Activated naive CD8-positive, alpha-beta T cell treated with anti-CD3 and anti-CD28 coated beads, Interleukin-2, amount 10 ng/mL, durations not matched to agents 7 days and 5 days (primary cell): ENCODE results near the gene CENPP. TPM values are rescaled to one million over a fixed set of nuclear protein-coding genes. Genes with fewer than 3 reads are reported as not detected.

Experiments
- ATAC-seq: fragments of 150-1000 bp; cut with Tn5 transposase; one replicate; pipeline ENCODE4 v1.10.0; 2021; ENCODE audit warnings: low read depth, moderate library complexity
- POLR2A ChIA-PET: fragments of 350-600 bp; sonication (Branson Sonifier 250); formaldehyde crosslinking; loops from one replicate; lab custom pipeline; 2021; ENCODE audit warnings: antibody characterized with exemption; lab: Charles Lee
- DNase-seq: peaks from one replicate; pipeline ENCODE4 v3.0.0; 2021
- H3K27ac Mint-ChIP-seq: one replicate; pipeline ENCODE4 v1.8.0; 2022; ENCODE audit warnings: mild to moderate bottlenecking, mixed read lengths
- H3K27me3 Mint-ChIP-seq: one replicate; pipeline ENCODE4 v1.8.0; 2022; ENCODE audit warnings: mild to moderate bottlenecking, moderate library complexity, mixed read lengths
- H3K36me3 Mint-ChIP-seq: one replicate; pipeline ENCODE4 v1.8.0; 2021; ENCODE audit warnings: mild to moderate bottlenecking, mixed read lengths
- H3K4me1 Mint-ChIP-seq: one replicate; pipeline ENCODE4 v1.8.0; 2021; ENCODE audit warnings: mixed read lengths
- H3K4me3 Mint-ChIP-seq: one replicate; pipeline ENCODE4 v1.8.0; 2022; ENCODE audit warnings: mild to moderate bottlenecking, moderate library complexity, mixed read lengths
- H3K9me3 Mint-ChIP-seq: one replicate; pipeline ENCODE4 v1.8.0; 2021; ENCODE audit warnings: mixed read lengths
- total RNA-seq, 2 experiments: library from RNA; stranded (reverse); gene quantifications; one replicate each; pipeline ENCODE4 v1.2.3, GENCODE V29; 2021

The CENPP gene
- total RNA-seq, 2 experiments from 2014 or later: 19.6 to 20.6 TPM

GRCh38 chr9:92463387-92463786 is 137.6 kb downstream of the CENPP start:
- Mint-ChIP-seq H3K4me3 (no peak overlapping the region), H3K9me3 (no peaks in the 10 kb centered on the region), H3K27me3 (no peaks in the 10 kb centered on the region), H3K27ac (no peak overlapping the region), H3K4me1 (no peaks in the 10 kb centered on the region), H3K36me3 (peaks cover 3% of the 10 kb centered on the region)
- DNase-seq (no peak), ATAC-seq (no peak)
- POLR2A ChIA-PET: interaction anchor here (0.7 kb wide), 1 partner anchor 749 kb away, joined by 4 read pairs; no protein-coding TSS in a partner anchor

DNA sequence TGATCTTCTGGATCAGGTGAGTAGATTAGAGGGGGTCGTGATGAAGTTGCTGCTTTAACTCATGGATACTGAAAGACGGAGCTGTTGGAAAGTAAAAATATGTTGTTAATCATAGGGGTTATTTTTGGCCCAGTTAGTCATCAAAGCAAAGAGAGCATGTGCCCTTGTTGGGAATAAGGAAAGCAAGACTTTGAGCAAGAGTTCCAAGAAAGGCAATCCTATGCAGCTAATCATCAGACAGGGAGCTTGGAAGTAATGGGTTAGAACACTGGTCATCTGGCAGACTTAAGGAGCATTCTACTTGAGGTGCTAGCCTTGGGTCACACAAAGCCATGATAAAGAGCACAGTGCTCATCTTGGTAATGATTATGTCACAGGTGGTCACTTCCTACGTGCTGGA is 138.2 kb downstream of the CENPP start:
- Mint-ChIP-seq H3K27ac (no peak overlapping the region), H3K36me3 (peaks cover 3% of the 10 kb centered on the region), H3K4me3 (no peak overlapping the region), H3K27me3 (no peaks in the 10 kb centered on the region), H3K4me1 (no peaks in the 10 kb centered on the region), H3K9me3 (no peaks in the 10 kb centered on the region)
- no peak for ATAC-seq
- DNase-seq: no peak
- POLR2A ChIA-PET: interaction anchor here (0.7 kb wide), 1 partner anchor 750 kb away, joined by 4 read pairs; no protein-coding TSS in a partner anchor

DNA sequence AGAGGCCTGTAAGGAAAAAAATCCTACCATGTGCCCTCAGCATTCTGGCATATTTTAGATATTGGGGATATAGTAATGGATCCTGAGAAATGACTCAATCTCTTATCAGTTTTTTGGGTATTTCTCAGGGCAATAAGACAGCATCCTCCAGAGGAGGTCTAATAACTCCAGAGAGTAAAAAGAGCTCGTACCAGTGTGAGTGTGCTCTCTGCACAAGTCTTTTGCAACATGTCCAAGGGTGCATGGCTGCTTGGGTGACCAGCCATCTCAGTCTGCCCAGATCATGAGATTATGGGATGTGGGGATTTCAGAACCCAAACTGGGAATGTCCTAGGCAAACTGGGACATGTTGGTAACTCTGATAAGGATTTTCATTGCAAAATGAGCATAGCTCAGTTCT is 141.3 kb downstream of the CENPP start:
- ATAC-seq (no peak), DNase-seq (no peak)
- no peak overlapping the region for H3K4me3 Mint-ChIP-seq
- H3K27ac Mint-ChIP-seq: no peak overlapping the region
- no peaks in the 10 kb centered on the region for H3K4me1 Mint-ChIP-seq
- no peaks in the 10 kb centered on the region for H3K36me3 Mint-ChIP-seq
- H3K27me3 Mint-ChIP-seq: no peaks in the 10 kb centered on the region
- POLR2A ChIA-PET: no interaction called here
- no peaks in the 10 kb centered on the region for H3K9me3 Mint-ChIP-seq

- Mint-ChIP-seq H3K36me3 (no peaks in the 10 kb centered on the region), H3K9me3 (no peaks in the 10 kb centered on the region), H3K27me3 (no peaks in the 10 kb centered on the region), H3K4me3 (no peak overlapping the region), H3K27ac (no peak overlapping the region), H3K4me1 (no peaks in the 10 kb centered on the region)
- ATAC-seq: no peak
- POLR2A ChIA-PET: no interaction called here
- no peak for DNase-seq
Observed at GRCh38 chr9:92467511-92467910, 141.8 kb downstream of the CENPP start.

DNA sequence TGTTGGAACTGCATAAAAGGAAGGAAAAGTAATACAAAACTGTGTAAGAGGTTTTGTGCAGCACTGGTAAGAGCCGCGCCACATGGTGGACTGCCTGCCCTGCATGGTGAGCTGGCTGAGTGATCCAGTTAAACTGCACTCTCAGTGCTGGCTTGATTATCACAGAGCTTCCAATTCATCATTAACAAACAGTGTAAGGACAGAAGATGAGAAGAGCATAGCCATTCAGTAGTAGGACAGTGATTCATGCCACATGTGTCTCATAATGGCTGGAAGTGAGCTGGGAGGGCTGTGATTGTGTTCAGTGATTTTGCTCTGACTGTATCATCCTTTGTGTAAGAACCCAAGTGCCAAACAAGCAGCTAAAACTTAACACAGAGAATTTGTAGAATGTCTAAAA is 142.5 kb downstream of the CENPP start:
- POLR2A ChIA-PET: no interaction called here
- Mint-ChIP-seq H3K9me3 (no peaks in the 10 kb centered on the region), H3K27me3 (no peaks in the 10 kb centered on the region), H3K27ac (no peak overlapping the region), H3K4me1 (no peaks in the 10 kb centered on the region), H3K4me3 (no peak overlapping the region), H3K36me3 (no peaks in the 10 kb centered on the region)
- ATAC-seq: no peak
- no peak for DNase-seq

- H3K27ac Mint-ChIP-seq: no peak overlapping the region
- no peaks in the 10 kb centered on the region for H3K4me1 Mint-ChIP-seq
- H3K4me3 Mint-ChIP-seq: no peak overlapping the region
- H3K9me3 Mint-ChIP-seq: no peaks in the 10 kb centered on the region
- peaks cover 2% of the 10 kb centered on the region for H3K36me3 Mint-ChIP-seq
- POLR2A ChIA-PET: no interaction called here
- H3K27me3 Mint-ChIP-seq: no peaks in the 10 kb centered on the region
- ATAC-seq (no peak), DNase-seq (no peak)
Observed at GRCh38 chr9:92474587-92474986, 148.8 kb downstream of the CENPP start.

DNA sequence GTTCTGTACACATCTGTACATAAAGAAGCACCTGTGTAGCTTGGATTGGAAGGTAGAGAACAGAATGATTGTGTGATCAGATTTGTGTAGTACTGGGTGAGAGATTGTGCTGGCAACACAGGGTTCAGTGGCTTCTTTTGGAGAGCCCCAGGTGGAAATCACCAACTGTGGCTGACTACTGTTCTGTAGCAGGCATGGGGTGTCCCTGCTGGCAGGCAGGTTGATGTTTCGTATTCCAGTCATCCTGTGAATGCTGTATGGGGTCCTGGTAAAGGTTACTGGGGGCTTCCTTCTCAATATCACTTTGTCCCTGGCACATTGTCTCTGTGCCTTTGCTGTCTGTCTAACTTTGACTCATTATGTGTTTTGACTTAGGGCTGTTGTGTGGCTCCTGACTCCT is 151.2 kb downstream of the CENPP start:
- POLR2A ChIA-PET: no interaction called here
- Mint-ChIP-seq H3K9me3 (no peaks in the 10 kb centered on the region), H3K36me3 (peaks cover 2% of the 10 kb centered on the region), H3K4me3 (no peak overlapping the region), H3K27ac (no peak overlapping the region), H3K27me3 (no peaks in the 10 kb centered on the region), H3K4me1 (peaks cover 5% of the 10 kb centered on the region)
- DNase-seq: no peak
- ATAC-seq: no peak

DNA sequence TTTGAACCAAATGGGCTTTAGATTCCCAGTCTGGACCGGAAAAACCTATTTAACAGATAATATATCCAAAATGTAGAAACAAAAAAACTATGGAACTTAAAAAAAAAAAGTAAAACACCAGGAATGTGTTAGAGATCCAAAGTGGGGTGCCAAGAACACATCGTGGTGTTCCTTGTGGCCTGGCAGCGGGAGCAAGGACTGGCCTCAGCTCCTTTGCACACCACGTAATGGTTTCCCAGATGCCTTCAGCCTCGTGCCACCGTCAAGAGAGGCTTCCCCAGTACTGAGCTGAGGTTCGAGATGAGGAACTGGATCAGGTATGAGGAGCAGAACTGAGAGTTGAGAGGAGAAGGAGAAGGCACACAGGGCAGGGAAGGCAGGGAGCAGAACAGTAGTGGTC is 153.0 kb downstream of the CENPP start:
- DNase-seq (no peak), ATAC-seq (no peak)
- Mint-ChIP-seq H3K36me3 (peaks cover 2% of the 10 kb centered on the region), H3K4me3 (no peak overlapping the region), H3K27me3 (no peaks in the 10 kb centered on the region), H3K9me3 (no peaks in the 10 kb centered on the region), H3K27ac (no peak overlapping the region), H3K4me1 (peaks cover 5% of the 10 kb centered on the region)
- POLR2A ChIA-PET: no interaction called here

DNA sequence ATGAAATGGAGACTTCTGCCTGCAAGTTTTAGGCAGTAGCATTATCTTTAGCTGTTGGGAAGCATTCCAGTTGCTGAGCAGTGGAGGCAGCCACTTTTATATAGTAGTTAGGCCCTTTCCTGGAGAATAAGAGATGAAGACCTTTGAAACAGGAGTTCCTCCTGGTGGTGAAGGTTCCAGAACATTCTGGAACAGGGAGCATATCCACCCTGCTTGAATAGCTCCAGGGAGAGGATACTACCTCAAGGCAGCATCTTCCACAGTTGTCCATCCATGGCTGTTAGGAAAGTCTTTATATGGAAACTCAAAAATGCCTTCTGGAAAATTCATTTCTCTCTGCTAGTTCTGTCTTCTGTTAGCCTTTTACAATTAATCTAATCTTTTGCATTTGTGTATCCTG is 153.6 kb downstream of the CENPP start:
- Mint-ChIP-seq H3K27me3 (no peaks in the 10 kb centered on the region), H3K4me1 (peaks cover 5% of the 10 kb centered on the region), H3K9me3 (no peaks in the 10 kb centered on the region), H3K4me3 (no peak overlapping the region), H3K36me3 (peaks cover 2% of the 10 kb centered on the region), H3K27ac (no peak overlapping the region)
- ATAC-seq: no peak
- DNase-seq: no peak
- POLR2A ChIA-PET: interaction anchor here (1.1 kb wide), 1 partner anchor 191 kb away, joined by 3 read pairs; the partner anchor contains the start of gene IPPK

DNA sequence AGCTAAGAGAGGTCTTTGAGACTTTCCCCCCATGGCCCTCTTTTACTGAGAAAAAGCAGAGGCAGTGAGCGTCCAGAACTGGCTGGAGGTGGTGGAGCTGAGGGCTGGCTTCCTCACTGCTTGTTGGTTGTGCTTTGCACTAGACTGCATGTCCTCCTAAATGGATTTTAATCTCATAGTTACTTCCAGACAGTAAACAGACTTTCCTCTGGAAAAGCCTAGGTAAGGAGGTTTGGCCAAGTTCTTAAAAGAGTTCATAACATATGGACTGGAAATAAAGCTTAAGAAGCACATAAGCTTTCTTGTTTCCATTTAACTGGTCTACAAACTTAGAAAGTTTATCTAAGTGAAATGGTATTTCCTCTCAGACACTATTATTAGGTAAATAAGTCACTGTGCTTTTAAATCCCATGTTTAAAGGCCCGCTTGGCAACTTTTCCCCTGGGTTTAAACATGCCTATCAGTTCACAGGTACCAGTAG is 154.6 kb downstream of the CENPP start:
- Mint-ChIP-seq H3K27me3 (no peaks in the 10 kb centered on the region), H3K4me3 (no peak overlapping the region), H3K4me1 (peaks cover 5% of the 10 kb centered on the region), H3K9me3 (no peaks in the 10 kb centered on the region), H3K36me3 (peaks cover 3% of the 10 kb centered on the region), H3K27ac (no peak overlapping the region)
- POLR2A ChIA-PET: interaction anchor here (1.1 kb wide), 1 partner anchor 190 kb away, joined by 3 read pairs; the partner anchor contains the start of gene IPPK
- ATAC-seq: no peak
- DNase-seq: no peak

DNA sequence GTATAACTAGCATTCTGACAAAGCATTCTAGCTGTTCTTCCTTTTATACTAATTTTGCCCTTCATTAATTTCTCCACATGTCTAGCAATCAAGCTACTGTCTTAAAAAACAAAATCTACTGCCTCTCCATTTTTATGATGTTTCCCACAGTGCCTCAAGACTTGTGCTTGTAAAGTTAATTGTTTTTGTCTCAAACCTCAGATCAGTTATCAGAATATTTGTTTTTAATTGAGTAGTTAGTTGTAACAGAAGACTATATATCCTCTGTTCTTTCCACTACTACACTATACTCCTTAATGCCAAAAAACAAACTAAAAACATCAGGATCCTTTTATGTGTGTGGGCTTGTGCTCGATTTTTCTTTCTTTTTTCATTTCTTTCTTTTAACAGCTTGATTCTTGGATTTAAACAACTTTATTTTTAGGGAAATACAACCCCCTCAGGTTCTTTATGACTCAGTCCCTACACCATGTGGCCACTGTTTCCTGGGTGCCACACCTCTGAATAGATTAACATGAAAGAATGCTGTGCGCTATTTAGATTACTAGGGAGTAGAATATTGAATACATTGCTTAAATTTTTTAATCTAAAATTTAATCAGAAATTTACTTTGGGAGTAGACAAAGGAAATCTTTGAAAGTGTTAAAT is 155.4 kb downstream of the CENPP start:
- peaks cover 1% of the 10 kb centered on the region for H3K36me3 Mint-ChIP-seq
- POLR2A ChIA-PET: no interaction called here
- H3K9me3 Mint-ChIP-seq: no peaks in the 10 kb centered on the region
- DNase-seq: no peak
- no peak overlapping the region for H3K4me3 Mint-ChIP-seq
- no peak for ATAC-seq
- H3K4me1 Mint-ChIP-seq: peaks cover 5% of the 10 kb centered on the region
- no peaks in the 10 kb centered on the region for H3K27me3 Mint-ChIP-seq
- H3K27ac Mint-ChIP-seq: no peak overlapping the region

DNA sequence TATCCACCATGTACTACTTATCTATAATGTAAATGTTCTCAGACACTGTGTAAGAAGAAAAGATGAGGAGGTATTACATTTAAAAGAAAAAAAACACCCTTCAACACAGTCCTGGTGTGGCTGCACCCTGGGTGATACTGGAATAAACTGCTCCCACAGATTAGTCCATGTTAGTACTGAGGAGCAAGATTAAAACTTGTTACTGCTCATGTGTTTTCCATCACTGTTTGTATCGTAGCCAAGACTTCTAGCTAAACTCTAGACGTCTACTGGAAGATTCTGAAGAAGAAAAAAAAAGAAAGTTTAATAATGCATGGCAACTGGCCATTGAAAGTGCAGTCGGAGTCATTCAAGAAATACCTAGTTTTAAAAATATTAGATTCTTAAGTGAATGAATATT is 156.6 kb downstream of the CENPP start, which contains the start of gene ASPN:
TSS of gene ASPN (minus strand) at position 178 of the 400 bp plus-strand sequence.
- Mint-ChIP-seq H3K27ac (no peak within 1 kb of the TSS), H3K36me3 (peaks cover 1% of the 10 kb centered on the region), H3K4me1 (peaks cover 5% of the 10 kb centered on the region), H3K27me3 (no peaks in the 10 kb centered on the region), H3K4me3 (no peak within 1 kb of the TSS), H3K9me3 (no peaks in the 10 kb centered on the region)
- POLR2A ChIA-PET: no interaction called here
- no peak for ATAC-seq
- DNase-seq: no peak

- Mint-ChIP-seq H3K9me3 (no peaks in the 10 kb centered on the region), H3K36me3 (peaks cover 1% of the 10 kb centered on the region), H3K27ac (no peak overlapping the region), H3K4me1 (peaks cover 5% of the 10 kb centered on the region), H3K4me3 (no peak overlapping the region), H3K27me3 (no peaks in the 10 kb centered on the region)
- POLR2A ChIA-PET: no interaction called here
- ATAC-seq (no peak), DNase-seq (no peak)
Observed at GRCh38 chr9:92482805-92483204, 157.1 kb downstream of the CENPP start.
